ENCODE data around the gene ERVK3-1.

GRCh38 chr19:58350001-58350861 is 45.1 kb downstream of the ERVK3-1 start:
- TF ChIP-seq POLR2AphosphoS5 (IDR thresholded peaks at IDR 0.05) (no peak), POLR2A (IDR thresholded peaks at IDR 0.05; ENCODE audit: low read depth) (no peak)

All from esophagus muscularis mucosa (tissue), 2 donors.